MM.1S (cell line): ENCODE results near the gene GPR42.

Experiments used
- EZH2 ChIP-seq: fragments of 300-600 bp; sonication (generic); optimal IDR thresholded peaks from 2 replicates; pipeline ENCODE3; 2017; ENCODE audit warnings: low read depth, mild to moderate bottlenecking, antibody characterized with exemption, low read length, mixed read lengths
- TF ChIP-seq, protein P1 (sequence below): fragments of 300-600 bp; sonication (generic); IDR thresholded peaks from 2 replicates; pipeline ENCODE4 v1.5.1; 2016; ENCODE audit warnings: antibody characterized with exemption, low read length, mixed read lengths

DNA sequence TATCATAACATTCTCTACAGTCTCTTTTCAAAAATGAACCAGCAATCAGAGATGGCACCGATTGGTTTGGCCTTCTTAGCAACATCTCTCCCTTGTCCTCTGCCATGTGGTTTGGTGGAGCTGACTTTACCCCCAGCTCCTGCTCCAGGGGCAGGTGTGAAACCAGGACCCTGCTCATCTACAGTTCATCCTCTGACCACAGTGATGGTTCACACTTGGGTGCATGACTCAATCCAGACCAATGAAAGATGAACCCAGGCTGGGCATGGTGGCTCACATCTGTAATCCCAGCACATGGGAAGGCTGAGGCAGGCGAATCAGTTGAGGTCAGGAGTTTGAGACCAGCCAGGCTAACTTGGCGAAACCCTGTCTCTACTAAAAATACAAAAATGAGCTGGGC is 43.6 kb downstream of the GPR42 start:
- TF ChIP-seq, protein P1, sequence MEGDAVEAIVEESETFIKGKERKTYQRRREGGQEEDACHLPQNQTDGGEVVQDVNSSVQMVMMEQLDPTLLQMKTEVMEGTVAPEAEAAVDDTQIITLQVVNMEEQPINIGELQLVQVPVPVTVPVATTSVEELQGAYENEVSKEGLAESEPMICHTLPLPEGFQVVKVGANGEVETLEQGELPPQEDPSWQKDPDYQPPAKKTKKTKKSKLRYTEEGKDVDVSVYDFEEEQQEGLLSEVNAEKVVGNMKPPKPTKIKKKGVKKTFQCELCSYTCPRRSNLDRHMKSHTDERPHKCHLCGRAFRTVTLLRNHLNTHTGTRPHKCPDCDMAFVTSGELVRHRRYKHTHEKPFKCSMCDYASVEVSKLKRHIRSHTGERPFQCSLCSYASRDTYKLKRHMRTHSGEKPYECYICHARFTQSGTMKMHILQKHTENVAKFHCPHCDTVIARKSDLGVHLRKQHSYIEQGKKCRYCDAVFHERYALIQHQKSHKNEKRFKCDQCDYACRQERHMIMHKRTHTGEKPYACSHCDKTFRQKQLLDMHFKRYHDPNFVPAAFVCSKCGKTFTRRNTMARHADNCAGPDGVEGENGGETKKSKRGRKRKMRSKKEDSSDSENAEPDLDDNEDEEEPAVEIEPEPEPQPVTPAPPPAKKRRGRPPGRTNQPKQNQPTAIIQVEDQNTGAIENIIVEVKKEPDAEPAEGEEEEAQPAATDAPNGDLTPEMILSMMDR, result no peak
- no peak for TF ChIP-seq EZH2
